22Rv1 (cell line): ENCODE results near the gene SAC3D1.
"Not testable (repeated sequence)": the region's sequence is repeated elsewhere in the genome, so short reads cannot be mapped to it uniquely, and the experiment has no call there.

Source experiments
- H3K27ac ChIP-seq: fragments of 450-650 bp; 2 replicates; pipeline ENCODE4 v1.5.1; 2017
- ZFX ChIP-seq: fragments of 450-650 bp; IDR thresholded peaks from 2 replicates; pipeline ENCODE4 v1.6.1; 2017; ENCODE audit warnings: antibody characterized with exemption, borderline replicate concordance
- TF ChIP-seq, protein P1 (sequence below): fragments of 450-650 bp; IDR thresholded peaks from 2 replicates; pipeline ENCODE4 v1.5.1; 2017; ENCODE audit warnings: mild to moderate bottlenecking

SAC3D1 gene

DNA sequence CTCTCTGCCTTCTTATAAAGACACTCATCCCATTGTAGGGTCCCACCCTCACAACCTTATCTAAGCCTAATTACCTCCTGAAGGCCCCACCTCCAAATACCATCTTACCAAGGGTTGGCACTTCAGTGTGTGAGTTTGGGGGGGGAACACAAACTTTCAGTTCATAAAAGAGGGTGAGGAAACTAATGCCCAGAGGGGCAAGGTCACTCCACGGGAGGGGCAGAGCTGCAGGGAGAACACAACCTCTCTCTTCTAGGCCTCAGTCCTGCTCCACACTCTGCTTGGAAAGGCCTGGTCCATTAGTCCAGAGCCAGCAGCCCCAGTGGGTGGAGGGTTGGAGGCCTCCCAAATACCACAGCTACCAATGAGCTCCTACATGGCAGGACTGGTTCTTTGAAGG lies 41.5 kb upstream of the SAC3D1 start:
- H3K27ac ChIP-seq = peak overlapping the region; percentile 58
- TF ChIP-seq, protein P1, sequence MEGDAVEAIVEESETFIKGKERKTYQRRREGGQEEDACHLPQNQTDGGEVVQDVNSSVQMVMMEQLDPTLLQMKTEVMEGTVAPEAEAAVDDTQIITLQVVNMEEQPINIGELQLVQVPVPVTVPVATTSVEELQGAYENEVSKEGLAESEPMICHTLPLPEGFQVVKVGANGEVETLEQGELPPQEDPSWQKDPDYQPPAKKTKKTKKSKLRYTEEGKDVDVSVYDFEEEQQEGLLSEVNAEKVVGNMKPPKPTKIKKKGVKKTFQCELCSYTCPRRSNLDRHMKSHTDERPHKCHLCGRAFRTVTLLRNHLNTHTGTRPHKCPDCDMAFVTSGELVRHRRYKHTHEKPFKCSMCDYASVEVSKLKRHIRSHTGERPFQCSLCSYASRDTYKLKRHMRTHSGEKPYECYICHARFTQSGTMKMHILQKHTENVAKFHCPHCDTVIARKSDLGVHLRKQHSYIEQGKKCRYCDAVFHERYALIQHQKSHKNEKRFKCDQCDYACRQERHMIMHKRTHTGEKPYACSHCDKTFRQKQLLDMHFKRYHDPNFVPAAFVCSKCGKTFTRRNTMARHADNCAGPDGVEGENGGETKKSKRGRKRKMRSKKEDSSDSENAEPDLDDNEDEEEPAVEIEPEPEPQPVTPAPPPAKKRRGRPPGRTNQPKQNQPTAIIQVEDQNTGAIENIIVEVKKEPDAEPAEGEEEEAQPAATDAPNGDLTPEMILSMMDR = no peak
- TF ChIP-seq ZFX = no peak

DNA sequence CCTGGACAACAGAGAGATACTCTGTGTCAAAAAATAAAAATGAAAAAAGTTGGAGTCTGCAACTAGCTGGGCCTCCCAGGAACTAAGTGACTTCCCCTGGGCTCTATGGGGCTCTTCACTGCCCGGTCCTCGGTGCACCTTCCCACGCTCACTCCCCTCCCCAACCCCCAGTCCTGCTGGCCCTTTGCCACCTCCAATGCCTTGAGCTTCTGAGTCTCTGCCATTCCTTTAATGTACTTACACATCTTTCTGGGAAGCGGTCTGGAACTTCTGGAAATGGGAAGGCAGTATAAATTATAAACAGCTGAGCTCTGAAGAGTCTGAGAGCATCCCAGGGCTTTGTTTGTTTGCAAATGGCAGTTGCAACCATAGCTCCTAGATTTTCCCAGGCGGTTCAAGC lies 38.3 kb upstream of the SAC3D1 start:
- TF ChIP-seq ZFX = no peak
- TF ChIP-seq, protein P1 = no peak
- H3K27ac ChIP-seq = no peak overlapping the region

DNA sequence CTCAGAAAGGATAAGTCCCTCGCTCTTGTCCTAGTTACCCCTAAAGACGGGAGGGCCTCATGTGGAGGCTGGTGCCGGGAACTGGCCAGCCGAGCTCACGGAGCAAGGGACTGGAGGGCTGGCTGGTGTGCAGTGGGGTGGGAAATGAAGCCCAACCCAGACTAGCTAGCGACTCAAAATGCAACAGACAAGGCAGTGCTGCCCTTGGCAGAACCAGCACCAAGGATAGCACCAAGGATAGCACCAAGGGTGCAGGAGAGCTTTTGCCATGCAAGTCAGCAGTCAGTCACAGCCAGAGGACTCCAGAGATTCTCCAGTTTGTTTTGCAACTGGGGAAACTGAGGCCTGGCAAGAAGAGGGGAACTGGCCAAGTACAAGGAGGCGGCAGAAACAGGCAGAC lies 37.7 kb upstream of the SAC3D1 start:
- H3K27ac ChIP-seq = no peak overlapping the region
- no peak for TF ChIP-seq ZFX

DNA sequence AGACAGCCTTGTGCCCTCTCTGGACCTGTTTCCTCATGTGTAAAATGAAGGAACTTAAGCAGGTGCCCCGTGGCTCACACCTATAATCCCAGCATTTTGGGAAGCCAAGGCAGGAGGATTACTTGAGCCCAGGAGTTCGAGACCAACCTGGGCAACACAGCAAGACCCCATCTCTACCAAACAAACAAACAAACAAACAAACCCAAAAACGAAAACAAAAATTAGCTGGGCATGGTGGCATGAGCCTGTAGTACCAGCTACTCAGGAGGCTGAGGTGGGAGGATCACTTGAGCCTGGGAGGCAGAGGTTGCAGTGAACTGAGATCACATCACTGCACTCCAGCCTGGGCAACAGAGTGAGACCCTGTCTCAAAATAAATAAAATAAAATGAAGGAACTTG lies 37.0 kb upstream of the SAC3D1 start:
- not testable (repeated sequence) for H3K27ac ChIP-seq

DNA sequence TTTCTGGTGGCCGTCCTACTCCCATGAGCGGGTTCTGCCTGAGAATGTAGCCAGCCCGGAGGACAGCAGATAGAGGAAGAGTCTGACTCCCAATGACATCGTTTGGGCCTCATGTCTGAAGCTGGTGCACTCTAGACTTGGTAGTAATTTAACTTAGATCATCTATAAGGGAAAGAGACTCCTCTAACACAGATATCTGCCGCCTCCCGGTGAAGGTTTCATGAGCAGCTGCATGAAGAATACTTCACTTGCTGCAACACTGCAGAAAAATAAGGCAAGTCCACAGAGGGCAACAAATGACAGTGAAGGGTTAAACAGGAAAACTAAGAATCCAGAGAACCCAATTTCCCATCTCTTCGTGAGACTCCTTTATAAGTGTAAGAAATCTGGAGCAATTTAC lies 33.0 kb upstream of the SAC3D1 start:
- no peak overlapping the region for H3K27ac ChIP-seq

DNA sequence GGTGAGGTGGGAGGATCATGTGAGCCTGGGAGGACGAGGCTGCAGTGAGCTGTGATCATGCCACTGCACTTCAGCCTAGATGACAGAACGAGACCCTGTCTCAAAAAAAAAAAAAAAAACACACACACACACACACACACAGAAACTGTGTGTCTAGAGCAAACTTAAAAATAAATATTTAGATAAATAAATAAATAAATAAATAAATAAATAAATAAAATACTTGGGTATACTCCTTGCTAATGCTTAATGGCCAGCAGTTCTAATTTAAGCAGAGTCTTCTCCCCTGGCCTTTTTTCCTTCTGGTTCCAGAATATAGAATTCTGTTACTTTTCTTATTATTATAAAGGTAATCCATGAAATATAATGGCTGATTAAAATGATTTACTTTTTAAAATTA lies 32.1 kb upstream of the SAC3D1 start:
- no peak overlapping the region for H3K27ac ChIP-seq
- no peak for TF ChIP-seq ZFX
- TF ChIP-seq, protein P1 = no peak

More for the DNA sequence above, 33.0 kb upstream of the SAC3D1 start:
- no peak for TF ChIP-seq ZFX
- TF ChIP-seq, protein P1 = no peak

DNA sequence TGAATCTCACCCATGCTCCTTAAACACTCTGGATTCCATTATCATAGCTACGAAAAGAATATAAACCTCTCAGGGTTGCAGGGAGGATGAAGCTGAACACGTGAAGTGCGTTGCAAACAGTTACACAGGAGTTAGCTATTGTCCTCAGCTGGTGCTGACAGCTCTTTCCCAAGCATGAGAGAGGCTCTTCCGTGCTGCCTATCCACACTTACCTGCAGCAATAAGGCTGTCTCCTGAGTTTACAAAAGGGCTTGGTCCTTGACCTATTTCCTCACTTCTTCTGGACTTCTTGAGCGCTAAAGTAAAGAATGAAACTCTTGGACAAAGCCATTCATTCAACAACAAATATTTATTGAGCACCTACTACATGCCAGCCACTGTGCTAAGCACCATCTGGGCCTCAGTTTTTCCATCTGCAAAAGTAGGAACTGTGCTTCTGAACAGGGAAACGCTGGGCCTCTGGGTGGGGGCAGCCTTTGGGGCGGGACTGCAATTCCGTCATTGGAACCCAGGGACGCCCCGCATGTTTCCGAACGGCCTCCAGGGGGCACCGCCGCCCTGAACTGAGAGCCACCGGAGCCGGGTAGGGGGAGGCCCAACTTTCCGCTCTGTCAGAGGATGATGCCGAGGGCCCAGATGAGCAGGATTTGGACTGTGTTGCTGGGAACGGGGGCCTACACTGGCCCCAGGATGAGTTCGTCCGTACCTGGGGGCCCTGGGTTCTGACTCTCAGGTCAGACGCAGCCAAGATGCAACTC lies 27.7 kb upstream of the SAC3D1 start:
- H3K27ac ChIP-seq = peak overlapping the region; percentile 83
- TF ChIP-seq ZFX = no peak
- TF ChIP-seq, protein P1 = no peak

DNA sequence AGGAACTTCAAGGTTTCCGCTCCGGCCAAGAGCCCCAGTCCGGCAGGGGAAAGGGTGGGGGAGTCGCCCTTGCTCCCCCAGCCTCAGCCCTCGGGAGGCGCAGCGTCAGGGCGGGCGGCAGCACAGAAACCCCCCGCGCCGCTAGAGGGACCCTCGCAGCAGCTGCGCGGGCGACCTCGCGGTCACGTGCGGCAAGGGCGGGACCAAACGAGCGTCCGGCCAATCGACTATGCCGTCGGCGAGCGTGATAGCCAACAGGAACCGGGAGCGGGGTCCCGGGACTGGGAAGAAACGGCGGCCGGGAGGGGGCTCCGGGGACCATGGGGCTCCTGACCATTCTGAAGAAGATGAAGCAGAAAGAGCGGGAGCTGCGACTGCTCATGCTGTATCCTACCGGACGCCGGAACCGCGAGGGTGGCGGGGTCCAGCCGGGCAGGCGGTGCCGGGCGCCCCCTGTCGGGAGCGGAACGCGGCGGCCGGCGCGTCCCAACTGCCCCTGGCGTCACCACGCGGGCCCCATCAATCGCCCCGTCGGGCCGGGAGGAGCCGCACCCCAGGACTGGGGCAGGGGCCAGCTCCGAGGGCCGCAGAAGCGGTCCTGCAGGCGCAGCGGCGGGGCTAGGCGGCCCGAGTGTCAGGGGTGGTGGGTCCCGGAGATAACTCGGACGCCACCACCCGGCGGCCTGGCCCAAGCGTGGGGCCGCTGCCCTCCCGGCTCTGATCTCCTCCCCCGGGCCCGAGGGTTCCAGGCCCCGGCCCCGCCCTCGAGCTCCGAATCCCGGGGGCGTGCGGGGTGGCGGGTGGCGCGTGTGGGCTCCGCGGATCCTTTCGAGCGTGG lies 26.9 kb upstream of the SAC3D1 start, which contains the start of gene ARL2:
Gene ARL2, plus strand, starts transcription at position 273 of the 838 bp plus-strand sequence. Its CDS starts 48 bp downstream, at position 321.
- peak within 1 kb of the TSS; percentile 83 for H3K27ac ChIP-seq
- no peak for TF ChIP-seq ZFX
- TF ChIP-seq, protein P1 = peak; percentile 96
